Measurements from ENCODE around the gene SHF. TPM values are rescaled to one million over a fixed set of nuclear protein-coding genes. Genes with fewer than 3 reads are reported as not detected.

The SHF gene
- total RNA-seq, 4 donors from 2014 or later = 5.8 to 20.6 (median 11.2) TPM

DNA sequence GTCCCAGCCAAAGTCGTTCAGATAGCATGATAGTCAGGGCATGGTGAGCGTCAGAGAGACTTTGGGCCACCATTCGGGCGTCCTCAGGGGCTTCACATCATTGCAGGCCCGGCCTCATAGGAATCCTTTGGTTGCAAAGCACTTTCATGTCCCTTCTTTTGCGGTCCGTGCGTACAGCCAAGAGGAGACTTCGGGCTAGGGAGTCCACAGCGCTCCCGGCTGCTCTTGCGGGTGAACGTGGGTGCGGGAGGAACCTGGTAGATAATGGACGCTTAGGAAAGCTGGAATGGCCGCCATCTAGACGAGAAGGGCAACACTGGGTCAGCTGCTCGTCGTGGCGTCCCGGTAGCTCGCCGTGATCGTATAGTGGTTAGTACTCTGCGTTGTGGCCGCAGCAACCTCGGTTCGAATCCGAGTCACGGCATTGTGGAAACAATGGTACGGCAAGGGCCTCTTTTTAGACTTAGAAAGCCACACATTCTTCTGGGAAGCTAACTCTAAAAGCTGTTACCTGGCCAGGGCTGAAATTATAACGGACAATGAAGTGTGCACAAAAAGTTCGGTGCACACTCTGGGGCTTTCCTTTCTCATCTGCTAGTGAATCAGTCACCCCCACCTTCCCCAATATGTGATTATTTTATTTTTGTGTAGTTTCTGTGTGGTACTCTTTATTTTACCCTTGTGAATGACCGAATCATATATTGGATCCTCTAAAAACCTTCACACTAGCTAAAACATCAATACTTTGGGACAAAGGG lies 13.2 kb upstream of the SHF start:
- Histone ChIP-seq H3K9me3 (no peaks in the 10 kb centered on the region), H3K27me3 (no peaks in the 10 kb centered on the region), H3K4me3 (peak overlapping the region; percentile 57 to 76 (median 69)), H3K27ac (peak overlapping the region; percentile 92 to 99 (median 97)), H3K36me3 (no peaks in the 10 kb centered on the region), H3K4me1 (no peaks in the 10 kb centered on the region)
- TF ChIP-seq CTCF (IDR thresholded peaks at IDR 0.05) (no peak), POLR2A (IDR thresholded peaks at IDR 0.05) (no peak)
- DNase-seq = peak; percentile 73 to 90 (median 81)

GRCh38 chr15:45200001-45200798 lies 12.4 kb upstream of the SHF start:
- TF ChIP-seq CTCF (IDR thresholded peaks at IDR 0.05) (peak in 1 of 6 experiments; percentile 3), POLR2A (IDR thresholded peaks at IDR 0.05) (peak; percentile 89 to 97)
- Histone ChIP-seq H3K27ac (peak overlapping the region; percentile 92 to 99 (median 97)), H3K27me3 (no peaks in the 10 kb centered on the region), H3K36me3 (no peaks in the 10 kb centered on the region), H3K4me1 (no peaks in the 10 kb centered on the region), H3K9me3 (no peaks in the 10 kb centered on the region), H3K4me3 (peak overlapping the region; percentile 57 to 76 (median 69))
- peak; percentile 96 to 99 (median 99) for DNase-seq

- no peaks in the 10 kb centered on the region for H3K4me1 ChIP-seq
- TF ChIP-seq CTCF (IDR thresholded peaks at IDR 0.05) (no peak), POLR2A (IDR thresholded peaks at IDR 0.05) (no peak)
- H3K36me3 ChIP-seq = no peaks in the 10 kb centered on the region
- no peaks in the 10 kb centered on the region for H3K9me3 ChIP-seq
- H3K4me3 ChIP-seq = peak overlapping the region; percentile 57 to 76 (median 69)
- peak overlapping the region; percentile 92 to 99 (median 97) for H3K27ac ChIP-seq
- H3K27me3 ChIP-seq = no peaks in the 10 kb centered on the region
- peak; percentile 53 to 67 (median 65) for DNase-seq
These were observed 11.5 kb upstream of the SHF start for GRCh38 chr15:45199136-45199810.

DNA sequence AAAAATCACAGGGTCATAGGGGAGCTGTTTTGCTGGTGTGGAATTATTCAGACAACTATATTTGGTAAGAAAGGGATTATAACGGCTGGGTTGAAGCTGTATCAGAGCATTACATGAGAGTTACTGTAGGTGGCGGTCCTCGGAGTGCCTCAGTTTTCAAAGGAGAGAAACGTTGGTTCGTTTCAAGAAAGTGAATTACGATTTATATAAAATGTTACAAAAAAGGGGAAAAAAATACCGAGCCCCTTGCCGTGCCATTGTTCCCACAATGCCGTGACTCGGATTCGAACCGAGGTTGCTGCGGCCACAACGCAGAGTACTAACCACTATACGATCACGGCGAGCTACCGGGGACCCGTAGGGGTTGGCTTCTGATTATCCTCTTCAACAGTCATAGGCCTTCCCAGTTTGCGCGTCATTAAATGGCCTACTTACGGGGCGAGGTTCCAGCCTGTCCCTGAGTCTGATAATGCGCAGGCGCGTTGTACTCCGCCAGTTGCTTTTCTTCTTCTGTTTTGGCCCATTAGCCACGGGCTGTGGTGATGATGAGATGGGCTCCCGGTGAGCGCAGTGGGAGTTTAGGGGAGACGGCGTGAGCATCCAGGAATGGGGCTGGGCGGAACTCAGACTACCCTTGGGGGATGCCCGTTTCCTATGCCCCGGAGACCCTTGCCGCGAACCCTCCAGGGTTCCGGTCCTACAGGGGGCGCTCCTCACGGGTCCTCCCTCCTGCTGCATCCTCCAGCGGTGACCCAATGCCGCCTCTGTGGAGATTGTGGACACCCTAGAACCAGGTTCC lies 10.8 kb upstream of the SHF start:
- H3K9me3 ChIP-seq = no peaks in the 10 kb centered on the region
- peak overlapping the region; percentile 57 to 76 (median 69) for H3K4me3 ChIP-seq
- peak; percentile 89 to 98 (median 94) for DNase-seq
- H3K4me1 ChIP-seq = no peaks in the 10 kb centered on the region
- H3K36me3 ChIP-seq = no peaks in the 10 kb centered on the region
- H3K27me3 ChIP-seq = no peaks in the 10 kb centered on the region
- peak overlapping the region; percentile 92 to 99 (median 97) for H3K27ac ChIP-seq
- peak; percentile 20 to 82 (median 67) for TF ChIP-seq CTCF (IDR thresholded peaks at IDR 0.05)
- TF ChIP-seq POLR2A (IDR thresholded peaks at IDR 0.05) = peak; percentile 91 to 93

GRCh38 chr15:45197512-45197911 lies 9.7 kb upstream of the SHF start:
- H3K27ac ChIP-seq = no peak overlapping the region
- no peak overlapping the region for H3K4me3 ChIP-seq
- no peaks in the 10 kb centered on the region for H3K9me3 ChIP-seq
- TF ChIP-seq POLR2A (IDR thresholded peaks at IDR 0.05) (no peak), CTCF (IDR thresholded peaks at IDR 0.05) (no peak)
- H3K27me3 ChIP-seq = no peaks in the 10 kb centered on the region
- no peaks in the 10 kb centered on the region for H3K4me1 ChIP-seq
- DNase-seq = no peak
- H3K36me3 ChIP-seq = no peaks in the 10 kb centered on the region
